ENCODE results near the gene FIGNL2.

DNA sequence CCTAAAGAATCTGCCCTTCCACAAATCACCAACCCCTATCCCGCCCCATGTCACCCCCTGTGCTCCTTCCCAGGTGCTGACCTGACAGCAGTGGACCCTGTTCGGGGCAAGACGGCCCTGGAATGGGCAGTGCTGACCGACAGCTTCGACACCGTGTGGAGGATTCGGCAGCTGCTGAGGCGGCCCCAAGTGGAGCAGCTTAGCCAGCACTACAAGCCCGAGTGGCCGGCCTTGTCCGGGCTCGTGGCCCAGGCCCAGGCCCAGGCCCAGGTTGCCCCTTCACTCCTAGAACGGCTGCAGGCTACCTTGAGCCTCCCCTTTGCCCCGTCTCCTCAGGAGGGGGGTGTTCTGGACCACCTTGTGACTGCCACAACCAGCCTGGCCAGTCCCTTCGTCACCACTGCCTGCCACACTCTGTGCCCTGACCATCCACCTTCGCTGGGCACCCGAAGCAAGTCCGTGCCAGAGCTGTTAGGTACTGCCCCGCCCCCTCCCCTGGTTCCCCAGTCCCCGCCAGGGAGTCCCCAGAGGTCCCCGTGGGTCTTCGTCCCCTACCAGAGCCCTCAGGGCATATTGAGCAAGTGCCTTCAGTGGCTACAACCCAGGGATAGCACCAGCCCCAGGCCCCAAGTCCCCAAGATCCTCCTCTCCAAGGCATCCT is 42.1 kb upstream of the FIGNL2 start:
- TF ChIP-seq, protein P1, sequence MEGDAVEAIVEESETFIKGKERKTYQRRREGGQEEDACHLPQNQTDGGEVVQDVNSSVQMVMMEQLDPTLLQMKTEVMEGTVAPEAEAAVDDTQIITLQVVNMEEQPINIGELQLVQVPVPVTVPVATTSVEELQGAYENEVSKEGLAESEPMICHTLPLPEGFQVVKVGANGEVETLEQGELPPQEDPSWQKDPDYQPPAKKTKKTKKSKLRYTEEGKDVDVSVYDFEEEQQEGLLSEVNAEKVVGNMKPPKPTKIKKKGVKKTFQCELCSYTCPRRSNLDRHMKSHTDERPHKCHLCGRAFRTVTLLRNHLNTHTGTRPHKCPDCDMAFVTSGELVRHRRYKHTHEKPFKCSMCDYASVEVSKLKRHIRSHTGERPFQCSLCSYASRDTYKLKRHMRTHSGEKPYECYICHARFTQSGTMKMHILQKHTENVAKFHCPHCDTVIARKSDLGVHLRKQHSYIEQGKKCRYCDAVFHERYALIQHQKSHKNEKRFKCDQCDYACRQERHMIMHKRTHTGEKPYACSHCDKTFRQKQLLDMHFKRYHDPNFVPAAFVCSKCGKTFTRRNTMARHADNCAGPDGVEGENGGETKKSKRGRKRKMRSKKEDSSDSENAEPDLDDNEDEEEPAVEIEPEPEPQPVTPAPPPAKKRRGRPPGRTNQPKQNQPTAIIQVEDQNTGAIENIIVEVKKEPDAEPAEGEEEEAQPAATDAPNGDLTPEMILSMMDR (IDR thresholded peaks at IDR 0.05; ENCODE audit: low read depth, low read length, missing input control): no peak
- TF ChIP-seq YY1 (IDR thresholded peaks at IDR 0.05): no peak
- TF ChIP-seq GABPA (IDR thresholded peaks at IDR 0.05 in 1 of 2, conservative IDR thresholded peaks at IDR 0.05 in 1 of 2): no peak
- TF ChIP-seq RAD21 (IDR thresholded peaks at IDR 0.05): no peak
- TF ChIP-seq FOXA1 (IDR thresholded peaks at IDR 0.05): no peak
- TF ChIP-seq REST (IDR thresholded peaks at IDR 0.05): no peak
- no peak for TF ChIP-seq SP1 (IDR thresholded peaks at IDR 0.05)
- TF ChIP-seq, protein P2, sequence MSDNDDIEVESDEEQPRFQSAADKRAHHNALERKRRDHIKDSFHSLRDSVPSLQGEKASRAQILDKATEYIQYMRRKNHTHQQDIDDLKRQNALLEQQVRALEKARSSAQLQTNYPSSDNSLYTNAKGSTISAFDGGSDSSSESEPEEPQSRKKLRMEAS (IDR thresholded peaks at IDR 0.05): no peak
- no peak for TF ChIP-seq RXRA (IDR thresholded peaks at IDR 0.05)
- no peak for TF ChIP-seq HNF4A (conservative IDR thresholded peaks at IDR 0.05)
- TF ChIP-seq, protein P3, sequence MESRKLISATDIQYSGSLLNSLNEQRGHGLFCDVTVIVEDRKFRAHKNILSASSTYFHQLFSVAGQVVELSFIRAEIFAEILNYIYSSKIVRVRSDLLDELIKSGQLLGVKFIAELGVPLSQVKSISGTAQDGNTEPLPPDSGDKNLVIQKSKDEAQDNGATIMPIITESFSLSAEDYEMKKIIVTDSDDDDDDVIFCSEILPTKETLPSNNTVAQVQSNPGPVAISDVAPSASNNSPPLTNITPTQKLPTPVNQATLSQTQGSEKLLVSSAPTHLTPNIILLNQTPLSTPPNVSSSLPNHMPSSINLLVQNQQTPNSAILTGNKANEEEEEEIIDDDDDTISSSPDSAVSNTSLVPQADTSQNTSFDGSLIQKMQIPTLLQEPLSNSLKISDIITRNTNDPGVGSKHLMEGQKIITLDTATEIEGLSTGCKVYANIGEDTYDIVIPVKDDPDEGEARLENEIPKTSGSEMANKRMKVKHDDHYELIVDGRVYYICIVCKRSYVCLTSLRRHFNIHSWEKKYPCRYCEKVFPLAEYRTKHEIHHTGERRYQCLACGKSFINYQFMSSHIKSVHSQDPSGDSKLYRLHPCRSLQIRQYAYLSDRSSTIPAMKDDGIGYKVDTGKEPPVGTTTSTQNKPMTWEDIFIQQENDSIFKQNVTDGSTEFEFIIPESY (IDR thresholded peaks at IDR 0.05): no peak
- TF ChIP-seq ATF3 (IDR thresholded peaks at IDR 0.05): no peak
